Activated gamma-delta T cell (primary cell): ENCODE data around the gene SNCA.

Experiments
- DNase-seq: peaks from one replicate; lab custom pipeline; 2025; lab: John Stamatoyannopoulos, UW
- total RNA-seq, 2 donors: gene quantifications; one replicate each; lab custom pipeline; 2026; lab: John Stamatoyannopoulos, UW

SNCA gene
- total RNA-seq = 0.15 to 2.6 reads per million in 2 donors

DNA sequence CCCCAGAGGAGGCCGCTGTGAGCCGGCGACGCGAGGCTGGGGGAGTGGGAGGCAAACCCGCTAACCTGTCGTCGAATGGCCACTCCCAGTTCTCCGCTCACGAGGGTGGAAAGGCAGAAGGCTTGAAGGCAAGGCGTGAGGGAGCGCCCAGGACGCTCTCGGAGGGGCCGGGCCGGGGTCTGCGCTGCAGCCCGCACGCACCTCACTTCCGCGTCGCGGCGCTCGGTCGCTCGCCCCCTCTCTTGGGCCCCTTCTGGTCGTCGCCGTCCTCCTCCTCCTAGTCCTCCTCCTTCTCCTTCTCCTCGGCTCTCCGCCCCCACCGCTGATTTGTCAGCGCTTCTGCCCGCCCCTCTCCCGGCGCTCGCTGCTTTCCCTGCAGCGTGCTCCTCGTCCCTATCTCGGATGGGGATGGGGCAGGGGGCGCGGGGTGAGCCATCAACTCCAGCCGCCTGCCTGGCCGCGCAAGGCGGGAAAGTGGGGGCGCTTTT lies at the start of gene SNCA:
Gene SNCA, minus strand, starts transcription at position 265 of the 488 bp plus-strand sequence. CDS start 1,494 bp downstream, outside the sequence.
- DNase-seq = no peak

DNA sequence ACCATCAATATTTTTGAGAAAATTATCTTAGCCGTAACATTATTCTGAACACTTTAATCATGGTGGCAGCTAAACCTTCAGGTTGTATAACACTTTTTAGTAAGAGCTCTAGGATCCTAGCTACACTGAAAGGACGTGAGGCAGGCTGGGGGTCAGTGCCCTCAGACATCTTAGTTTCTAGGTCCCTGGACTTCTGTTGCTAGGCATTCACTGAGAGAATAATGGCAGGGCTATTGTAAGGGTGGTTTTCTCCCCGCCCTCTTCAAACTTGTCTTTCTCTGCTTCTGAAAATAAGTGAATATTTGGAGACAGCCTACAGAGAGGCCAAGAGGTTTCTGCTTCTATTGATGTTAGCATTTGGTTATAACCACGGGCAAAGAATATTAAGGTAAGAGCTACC lies 42.3 kb upstream of the SNCA start:
- no peak for DNase-seq

DNA sequence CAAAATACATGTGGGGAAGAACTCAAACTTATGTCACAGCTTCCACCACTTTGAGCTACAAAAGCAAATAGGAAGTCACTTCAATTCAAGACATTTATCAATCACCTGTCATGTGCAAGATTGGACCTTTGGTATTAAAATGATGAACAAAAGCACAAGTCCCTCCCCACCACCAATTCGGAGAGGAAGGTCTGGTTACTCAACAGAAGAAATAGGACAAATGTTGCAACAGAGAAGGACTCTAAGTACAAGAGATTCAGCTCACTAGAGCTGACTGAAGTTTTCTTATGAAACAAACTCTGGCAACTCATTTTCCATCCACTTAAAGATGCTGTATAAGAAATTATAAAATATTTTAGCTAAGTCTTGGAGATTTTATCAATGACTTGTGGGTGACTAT lies 41.6 kb upstream of the SNCA start:
- DNase-seq = no peak

DNA sequence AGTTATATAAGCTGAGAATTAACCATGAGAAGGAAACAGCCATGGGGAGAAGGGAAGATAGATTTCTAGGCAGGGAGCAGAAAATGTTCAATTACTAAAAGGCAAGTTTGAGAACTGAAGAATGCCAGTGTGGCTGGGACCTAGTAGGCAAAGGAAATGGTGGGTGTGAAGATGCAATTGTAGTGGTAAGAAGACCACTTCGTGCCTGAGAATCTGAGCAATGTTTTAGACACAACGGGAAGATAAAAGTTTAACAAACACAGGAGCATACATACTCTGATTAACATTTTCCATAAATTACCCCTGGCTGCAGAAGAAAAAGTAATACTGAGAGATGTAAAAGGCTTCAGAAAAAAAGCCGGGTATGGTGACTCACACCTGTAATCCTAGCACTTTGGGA lies 39.6 kb upstream of the SNCA start:
- DNase-seq = no peak

DNA sequence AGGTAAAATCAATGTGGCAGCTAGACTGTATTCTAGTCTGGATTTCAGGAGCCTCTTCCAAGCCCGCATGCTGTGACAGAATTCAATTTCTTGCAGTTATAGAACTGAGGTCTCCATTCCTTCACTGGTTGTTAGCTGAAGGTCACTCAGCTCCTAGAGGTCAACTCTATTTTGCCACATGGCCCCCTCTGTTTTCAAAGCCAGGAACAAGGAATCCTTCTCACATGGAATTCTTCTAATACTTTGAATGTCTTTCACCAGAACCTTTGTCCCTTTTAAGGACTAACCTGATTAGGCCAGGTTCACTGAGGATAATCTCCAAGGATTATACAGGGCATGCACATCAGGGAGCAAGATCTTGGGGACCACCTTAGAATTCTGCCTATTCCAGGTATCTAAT lies 34.2 kb upstream of the SNCA start:
- no peak for DNase-seq

DNA sequence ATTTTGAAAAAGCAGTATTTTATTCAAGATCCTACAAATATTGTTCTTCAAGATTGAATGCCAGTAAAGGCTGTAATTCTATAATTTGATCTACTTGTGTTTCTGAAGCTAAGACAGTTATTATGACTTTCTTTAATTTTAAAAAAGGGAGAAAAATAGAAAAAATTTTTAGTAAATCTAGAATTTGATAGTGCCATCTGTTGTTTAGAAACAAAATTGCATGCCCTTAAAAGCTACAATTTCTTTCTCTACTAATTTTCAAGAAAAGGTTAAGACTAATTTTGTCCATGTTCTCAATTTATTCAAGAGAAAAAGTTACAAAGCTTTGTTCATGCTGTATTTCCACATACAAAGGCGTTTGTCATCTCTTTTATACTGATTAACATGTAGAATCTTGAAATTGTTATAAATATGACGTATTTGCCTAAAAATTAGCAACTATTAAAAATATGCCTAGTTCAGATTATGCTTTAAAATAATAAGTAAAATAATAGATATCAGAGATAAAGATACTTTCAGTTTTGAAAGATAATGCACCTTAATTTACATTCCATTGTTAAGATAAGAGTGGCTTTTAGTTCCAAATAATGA lies 32.1 kb upstream of the SNCA start:
- no peak for DNase-seq

DNA sequence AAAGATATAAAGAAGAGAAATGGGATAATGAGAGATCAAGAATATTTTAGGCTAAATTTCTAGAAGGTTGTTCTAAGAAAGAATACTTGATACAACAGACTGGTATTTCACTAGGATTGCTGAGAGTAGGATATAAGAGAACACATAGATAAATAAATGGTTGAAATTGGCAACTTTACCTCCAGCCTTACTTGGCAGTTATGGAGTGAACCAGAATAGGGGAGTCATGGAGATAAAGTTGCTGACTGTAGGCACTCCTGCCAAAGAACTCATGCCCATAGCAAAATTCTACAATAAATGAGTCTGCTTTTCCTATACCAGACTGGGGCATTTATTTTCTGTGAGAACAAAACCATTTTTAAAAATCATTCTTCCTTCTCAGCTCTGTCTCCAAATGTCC lies 31.3 kb upstream of the SNCA start:
- no peak for DNase-seq

DNA sequence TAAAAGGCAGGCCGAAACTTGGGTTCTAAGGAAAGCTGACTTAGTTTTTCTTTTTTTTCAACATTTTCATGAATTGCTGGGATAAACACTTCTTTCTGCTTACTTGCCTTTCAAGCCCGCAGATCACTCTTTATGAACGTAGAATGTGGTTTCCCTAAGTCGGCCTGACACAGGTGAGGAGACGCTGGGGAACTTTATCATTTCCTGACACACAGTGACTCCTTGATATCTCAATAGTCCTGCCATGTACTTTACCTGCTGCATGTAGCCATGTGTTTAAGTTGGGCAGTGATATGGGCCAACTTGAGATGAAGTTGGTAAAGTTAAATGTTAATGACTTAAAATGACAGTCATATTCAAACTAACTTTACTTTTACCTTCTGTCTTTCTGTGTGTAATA lies 26.6 kb upstream of the SNCA start:
- no peak for DNase-seq

DNA sequence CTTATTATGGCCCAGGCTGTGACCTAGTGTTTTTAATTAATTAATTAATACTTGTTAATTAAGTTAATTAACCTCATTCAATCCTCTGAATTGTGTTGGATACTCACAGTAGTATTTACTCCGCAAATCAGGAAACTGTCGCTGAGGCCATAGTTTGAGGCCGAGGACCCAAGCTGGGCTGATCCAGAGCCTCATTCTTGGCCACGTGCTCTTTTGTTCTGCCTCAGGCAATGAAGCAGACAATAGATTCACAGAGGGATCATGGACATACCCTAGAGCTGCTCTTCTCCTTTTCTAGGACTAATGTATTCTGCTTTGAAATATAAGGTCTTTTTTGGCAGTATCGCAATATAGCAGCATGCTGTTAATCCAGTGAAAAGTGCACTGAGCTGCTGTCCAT lies 24.0 kb upstream of the SNCA start:
- no peak for DNase-seq

DNA sequence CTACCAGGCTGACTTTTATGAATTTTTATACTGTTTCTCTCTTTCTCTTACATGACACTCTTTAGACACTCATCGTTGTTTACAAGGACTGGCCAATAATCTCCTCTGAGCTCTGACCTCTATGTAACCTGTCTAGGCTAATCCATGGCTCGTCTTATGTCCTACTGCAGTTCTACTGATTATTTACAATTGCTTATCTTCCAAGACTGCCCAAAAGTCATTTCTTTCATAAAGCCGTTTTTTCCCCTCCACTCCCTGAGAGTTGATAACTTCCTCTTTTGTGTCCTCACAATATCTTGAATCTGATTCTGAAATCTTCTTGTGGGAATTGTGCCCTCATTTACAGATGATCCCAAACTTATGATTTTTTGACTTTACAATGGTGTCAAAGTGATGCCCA lies 18.3 kb upstream of the SNCA start:
- DNase-seq = no peak

DNA sequence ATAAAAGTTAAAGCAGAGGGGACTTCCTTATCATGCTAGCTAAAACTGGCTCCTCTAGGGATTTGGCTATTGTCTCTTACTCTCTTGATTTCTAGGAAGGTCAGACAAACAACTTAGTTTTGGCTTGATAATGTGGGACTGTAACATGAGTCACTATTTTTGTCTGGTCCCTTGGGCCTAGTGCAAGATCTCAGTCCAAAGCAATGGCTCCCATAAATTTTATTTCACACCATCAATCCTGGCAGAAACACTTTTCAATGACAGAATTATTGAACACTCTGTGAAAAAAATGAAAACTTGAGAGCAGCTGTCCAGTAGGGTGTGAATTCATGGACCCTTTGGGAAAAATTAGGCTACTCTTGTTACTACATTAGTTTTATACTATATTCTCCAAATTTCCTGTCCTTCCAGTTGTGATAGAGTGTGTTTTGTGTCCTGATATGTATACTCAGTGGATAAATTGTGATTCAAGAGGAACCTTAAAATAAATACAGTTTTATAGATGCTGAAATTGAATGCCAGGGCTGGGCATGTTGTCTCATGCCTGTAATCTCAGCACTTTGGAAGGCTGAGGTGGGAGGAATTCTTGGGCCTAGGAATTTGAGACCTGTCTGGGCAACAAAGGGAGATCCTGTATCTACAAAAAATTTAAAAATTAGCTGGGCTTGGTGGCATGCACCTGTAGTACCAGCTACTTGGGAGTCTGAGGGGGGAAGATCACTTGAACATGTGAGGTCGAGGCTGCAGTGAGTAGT lies 10.8 kb upstream of the SNCA start:
- DNase-seq = no peak

DNA sequence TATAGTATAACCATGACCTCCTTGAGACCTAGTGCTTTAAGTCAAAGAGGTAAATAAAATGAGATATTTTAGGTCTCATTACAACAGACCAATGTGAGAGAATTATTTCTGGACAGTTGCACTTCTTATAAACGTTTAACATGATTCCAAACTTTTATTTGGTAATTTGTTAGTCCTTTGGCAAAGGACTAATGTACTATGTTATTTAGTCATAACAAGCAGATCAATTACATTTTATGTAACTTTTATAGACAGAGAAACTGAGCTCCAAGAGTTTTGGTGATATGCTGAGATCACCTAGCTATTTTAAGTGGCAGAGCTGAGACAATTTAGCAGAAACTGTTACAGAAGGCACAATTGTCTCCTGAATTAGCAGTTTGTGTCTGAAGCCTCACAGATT lies 2.6 kb upstream of the SNCA start:
- no peak for DNase-seq

DNA sequence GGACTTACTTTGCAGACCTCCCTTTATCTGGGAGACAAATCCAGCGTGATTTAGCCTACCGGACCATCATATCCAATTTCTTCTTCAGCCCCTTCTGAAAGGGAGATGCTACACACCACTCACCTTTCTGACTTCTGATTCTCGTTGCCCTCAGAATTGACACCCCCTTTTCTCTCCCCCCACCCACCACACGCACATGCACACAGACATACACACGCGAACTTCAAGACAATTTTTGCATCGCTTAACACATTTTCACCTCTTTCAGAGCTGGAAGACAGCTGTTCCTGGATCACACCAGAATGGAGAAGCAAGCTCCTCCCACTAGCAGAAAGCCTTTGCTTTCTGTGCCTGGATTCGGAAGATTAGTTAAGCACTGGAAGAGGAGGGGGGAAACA lies 1.0 kb upstream of the SNCA start:
- no peak for DNase-seq

DNA sequence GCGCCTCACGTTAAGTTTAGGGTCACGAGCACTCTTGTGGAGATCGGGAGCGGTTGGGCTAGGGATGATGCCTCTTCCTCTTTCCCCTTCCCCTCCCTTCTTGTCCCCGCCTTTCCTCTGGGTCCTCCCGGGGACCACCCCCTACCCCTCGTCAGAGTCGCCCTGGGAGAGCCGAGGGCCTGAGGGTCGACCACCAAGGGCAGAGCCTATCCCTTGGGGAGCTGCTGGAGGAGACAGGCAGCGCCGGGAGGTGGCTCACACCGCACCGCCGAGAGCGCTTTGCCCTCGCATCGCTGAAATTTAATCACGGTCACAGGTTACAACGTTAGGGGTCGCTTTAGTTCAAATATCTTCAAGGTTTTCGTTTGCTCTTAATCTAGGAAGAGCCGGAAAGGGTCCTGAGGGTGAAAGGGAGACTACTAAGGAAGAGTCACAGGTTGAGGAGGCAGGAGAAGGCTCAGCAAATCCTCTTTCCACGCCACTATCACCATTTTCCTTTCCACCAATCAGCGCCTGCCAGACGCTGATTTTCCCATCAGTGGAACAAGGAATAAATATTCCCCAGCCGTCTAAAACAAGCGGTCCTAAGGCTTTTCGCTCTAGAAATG lies 528 bp upstream of the SNCA start:
- no peak for DNase-seq

DNA sequence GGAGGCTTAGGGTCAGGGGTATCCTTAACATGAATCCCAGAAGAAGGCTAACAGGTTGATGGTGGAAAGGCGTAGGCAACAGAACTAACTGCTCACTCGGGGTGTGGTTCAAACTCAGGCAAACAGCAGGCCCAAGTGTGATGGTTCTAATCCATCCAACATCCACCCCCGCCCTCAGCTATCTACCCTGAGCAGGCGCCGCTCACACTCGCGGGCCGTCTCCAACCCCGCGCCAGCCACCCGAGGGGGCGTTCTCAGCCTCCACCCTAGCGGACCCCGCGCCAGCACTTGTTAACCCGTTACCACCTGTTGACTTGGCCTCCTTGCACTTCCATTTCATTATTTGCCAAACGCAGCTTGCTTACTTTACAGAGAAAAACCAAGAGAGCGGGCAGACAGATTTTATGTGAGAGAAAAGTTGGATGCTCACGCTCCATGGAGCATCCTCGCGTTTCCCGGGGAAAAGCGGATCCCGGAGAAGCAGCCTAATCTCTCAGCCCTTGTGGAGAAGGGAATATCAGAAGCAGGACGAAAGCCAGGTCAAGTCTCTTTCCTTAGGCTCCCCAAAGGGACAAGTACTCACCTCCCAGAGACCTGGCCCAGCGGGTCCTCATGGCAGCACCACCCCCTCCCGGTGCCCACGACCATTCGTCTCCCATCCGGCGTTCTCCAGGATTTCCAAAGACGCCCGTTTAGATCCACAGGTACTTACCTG lies 773 bp downstream of the SNCA start:
- no peak for DNase-seq

DNA sequence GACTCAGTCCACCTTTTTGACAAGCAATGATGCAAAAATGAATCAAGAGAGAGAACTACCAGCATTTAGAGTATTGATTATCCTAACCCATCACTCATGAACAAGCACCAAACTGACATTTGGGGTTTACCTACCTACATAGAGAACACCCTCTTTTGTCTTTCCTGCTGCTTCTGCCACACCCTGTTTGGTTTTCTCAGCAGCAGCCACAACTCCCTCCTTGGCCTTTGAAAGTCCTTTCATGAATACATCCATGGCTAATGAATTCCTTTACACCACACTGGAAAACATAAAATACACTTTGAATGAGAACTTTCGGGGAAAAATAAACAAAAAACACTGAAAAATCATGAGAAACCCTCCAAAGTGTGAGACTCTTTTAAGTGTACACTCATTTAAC lies 1.5 kb downstream of the SNCA start:
- no peak for DNase-seq

DNA sequence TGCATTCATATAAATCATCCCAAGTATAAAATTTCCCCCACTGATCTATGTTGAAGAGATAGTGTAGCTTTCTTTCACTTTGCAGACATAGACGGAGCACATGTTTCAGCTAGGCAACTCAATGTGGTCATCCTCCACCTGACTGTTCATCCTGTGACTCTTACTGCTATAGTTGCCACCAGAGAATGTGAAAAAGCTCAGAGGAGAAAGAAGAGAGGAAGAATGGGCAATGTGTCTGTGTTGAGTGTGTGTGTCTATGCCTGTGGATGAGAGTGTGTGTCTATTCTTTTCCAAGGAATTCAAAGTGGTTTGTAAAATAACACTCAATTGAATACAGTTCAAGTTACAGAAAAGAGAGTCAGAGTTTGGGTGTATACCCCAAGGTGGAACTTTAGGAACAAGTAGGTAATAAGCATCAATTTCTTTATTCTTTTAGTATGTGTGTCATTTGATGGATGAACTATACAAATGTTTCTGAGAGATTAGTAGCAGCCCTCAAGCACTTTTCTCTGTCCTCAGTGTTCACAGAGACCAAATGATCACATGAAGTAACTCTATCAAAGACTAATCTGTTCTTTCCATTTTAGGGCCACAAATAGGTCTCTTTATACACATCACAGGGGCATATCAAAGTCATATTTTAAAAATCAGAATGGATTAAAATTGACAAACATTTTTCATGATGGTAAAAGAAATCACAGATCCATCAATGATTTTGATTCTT lies 2.3 kb downstream of the SNCA start:
- no peak for DNase-seq

DNA sequence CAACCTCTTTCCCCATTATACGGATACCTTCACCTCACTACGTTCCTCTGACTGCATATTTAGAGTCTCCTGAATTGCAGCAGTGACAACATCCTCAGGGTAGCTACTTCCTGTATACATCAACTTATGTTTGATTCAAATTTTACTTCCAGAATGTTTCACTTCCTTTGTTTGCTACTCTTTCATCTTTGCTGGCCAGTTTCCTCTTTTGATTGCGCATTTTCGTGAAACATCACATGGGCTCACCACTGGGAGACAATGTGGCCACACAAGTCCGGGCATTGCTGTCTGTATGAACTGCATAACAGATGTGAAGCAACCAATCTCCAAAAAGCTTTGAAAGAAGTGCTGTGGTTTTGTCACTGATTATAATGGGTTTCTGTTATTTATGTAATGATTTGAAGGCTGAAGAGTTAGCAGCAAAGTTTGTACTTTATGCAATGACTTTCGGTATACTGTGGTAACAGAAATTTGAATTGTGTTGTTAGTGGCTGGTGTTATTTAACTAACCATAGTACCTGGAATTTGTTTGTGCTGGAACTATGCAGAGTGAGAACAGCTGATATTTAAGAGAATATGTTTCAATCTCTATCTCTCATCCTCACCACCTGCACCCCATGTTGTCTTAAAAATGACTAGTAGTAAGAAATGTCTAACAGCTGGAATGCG lies 7.4 kb downstream of the SNCA start:
- DNase-seq = no peak

DNA sequence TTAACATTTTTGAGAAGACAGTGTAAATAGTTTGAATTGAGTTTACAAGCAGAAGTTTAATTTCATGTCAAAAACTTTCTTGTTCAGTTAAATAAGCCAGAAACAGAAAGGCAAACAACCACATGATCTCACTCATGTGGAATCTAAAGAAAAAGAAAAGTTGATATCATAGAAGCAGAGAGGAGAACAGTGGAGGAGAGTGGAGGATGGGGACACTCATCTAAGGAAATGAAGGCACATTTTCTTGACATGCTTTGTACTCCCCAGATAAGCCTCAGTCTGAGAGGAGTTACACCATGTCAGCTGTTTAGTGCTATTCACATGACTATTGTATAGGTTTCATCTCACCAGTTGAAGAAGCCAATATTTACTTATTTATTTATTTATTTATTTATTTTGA lies 13.5 kb downstream of the SNCA start:
- no peak for DNase-seq

DNA sequence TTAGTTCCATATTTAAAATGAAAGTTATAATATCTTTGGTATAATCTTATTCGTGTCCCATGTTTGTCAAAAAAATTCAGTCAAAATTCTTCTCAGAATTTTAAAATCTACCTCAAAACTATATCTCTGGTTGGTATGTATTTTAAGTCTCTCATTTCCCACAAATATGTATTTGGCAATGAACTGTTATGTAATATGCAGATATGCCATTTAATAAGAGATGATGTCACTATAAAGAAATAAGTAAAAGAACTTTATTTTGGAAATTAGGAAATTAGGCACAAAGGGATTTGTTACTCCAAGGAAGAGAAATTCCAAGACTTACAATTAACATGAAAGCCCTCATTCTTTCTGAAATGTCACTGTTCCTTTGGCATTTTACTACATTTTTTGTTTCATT lies 15.3 kb downstream of the SNCA start:
- no peak for DNase-seq

DNA sequence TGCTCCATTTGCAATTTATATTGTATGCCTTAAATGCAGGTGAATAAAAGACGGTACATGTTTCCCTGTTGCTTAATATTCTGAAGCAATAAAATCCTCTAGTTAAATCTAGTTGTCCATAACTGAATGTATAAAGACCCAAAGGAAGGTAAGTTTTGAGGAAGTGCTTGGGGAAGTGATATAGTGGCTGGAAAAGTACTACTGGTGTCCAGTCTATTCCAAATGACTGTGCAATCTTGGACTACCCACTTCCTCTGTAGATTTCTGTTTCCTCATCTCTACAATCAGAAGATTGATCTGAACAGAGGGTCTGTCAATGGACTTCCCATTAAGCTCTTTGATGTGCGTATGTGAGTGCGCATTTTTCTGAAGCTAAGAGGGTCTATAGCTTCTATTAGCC lies 17.0 kb downstream of the SNCA start:
- DNase-seq = no peak
